ENCODE results near the gene CLEC9A.

CLEC9A gene

DNA sequence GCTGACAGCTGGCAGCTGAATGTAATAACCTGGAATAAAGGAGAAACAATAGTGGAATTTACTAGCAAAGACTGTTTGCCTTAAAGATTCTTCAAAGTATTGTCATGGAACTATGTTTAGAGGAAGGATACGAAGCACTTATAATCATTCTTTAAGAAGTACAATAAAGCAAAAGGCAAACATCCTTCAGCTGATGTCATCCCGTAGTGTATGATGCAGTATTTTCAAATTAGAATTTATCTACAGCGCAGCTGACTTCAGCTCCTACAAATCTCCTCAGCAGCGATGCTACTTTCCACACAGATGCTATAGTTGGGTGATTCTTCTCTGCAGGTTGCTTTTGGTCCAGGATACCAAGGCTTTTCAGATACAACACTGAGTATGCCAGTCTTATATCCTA is 36.8 kb downstream of the CLEC9A start:
- no peak for DNase-seq (ENCODE audit: low read depth, low spot score)

DNA sequence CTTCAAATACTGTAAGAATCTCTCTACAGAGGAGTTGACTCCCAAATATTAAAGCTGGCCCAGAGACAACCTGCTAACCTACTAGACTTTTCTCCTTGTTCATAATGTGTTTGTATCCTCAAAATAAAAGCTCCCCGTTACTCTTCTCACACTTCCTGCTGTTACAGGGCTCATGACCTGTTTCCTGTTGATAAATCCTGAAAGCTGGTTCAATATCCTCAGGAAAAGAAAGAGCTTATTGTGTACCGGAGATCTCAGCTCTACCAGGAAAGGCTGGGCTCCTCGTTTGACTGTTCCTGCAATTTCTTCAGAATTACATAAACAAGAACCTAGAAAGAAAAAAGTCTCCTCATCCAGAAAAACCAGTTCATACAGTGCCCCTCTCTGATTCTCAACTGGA is 37.5 kb downstream of the CLEC9A start:
- no peak for DNase-seq (ENCODE audit: low read depth, low spot score)

DNA sequence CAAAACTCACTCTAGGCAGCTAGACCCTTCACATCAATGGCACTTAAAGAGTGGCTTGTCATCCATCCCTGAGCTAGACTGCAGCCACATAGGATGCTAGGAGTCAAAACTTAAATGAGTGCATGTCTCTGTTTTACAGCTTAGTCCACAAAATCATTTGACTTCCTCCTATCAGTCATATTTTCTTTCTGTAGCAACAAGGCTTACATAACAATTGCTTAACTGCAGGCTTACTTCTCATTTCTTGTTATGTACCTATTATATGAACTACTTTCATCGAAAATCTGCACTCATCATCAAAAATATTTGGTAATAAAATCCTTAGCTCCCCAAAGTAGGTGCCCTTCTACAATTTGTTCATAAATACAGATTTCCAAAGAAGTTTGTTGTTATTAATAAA is 38.2 kb downstream of the CLEC9A start:
- DNase-seq (ENCODE audit: low read depth, low spot score), result no peak

DNA sequence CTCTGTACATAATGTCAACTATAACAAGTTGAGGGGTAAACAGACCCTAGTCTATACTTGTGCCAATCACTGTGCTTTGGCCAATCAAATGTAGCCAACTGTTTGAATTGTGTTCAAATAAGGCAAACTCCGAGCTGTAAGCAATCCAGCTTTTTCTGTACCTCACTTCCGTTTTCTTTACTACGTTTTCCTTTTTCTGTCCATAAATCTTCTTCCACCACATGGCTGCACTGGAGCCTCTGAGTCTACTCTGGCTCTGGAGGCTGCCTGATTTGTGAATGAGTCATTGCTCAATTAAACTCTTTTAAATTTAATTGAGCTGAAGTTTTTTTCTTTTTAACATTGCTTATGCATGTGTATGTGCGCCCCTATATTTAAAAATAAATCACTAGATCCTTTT is 38.6 kb downstream of the CLEC9A start:
- DNase-seq (ENCODE audit: low read depth, low spot score), result no peak

DNA sequence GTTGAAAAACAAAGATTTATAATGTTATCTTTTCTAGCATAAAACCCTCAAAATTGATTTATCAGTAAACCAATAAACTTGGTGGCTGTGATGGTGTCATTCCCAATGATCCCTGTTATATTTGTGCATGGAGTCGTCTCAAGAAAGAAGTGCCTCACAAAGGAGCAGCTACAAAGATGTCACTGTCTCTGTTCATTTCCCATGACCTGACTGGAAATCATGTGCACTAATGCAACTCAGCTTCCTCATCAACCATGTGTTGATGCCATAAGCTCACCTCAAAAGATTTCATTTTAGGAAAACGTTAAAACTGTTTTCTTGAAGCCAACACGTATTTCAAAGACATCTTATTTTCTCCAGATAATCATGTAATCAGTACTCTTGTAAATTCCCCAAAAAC is 39.5 kb downstream of the CLEC9A start:
- DNase-seq (ENCODE audit: low read depth, low spot score), result no peak

DNA sequence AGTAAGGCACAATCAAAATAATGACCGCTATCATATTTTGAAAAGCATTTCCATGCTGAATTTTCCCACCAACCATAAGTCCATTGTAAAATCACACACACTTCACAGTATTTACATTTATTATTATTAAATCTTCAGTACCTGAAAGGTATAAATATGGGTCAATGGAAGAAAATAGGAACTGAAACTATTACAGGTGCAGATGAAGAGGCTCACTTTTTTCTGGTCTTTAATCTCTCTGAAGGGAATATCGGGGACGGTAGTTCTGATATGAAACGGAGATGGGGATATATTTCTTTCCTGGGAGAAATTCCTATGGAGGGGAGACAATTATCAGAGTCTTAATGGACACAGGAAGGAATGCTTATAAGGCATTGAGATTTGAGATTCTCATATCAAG is 39.9 kb downstream of the CLEC9A start:
- no peak for DNase-seq (ENCODE audit: low read depth, low spot score)

DNA sequence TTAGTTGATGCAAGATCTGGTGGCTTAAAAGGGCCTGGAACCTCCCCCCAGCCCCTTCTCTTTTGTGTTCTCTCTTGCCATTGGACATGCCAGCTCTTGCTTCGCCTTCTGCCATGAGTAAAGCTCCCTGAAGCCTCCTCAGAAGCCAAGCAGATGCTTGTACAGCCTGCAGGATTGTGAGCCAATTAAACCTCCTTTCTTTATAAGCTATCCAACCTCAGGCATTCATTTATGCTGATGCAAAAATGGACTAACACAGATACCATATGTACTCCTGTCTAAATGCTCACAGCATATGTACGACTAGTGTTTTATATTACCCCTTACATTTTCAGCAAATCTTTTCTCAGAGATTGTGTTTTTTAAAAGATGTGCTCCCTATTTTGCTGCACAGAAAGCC is 41.6 kb downstream of the CLEC9A start:
- DNase-seq (ENCODE audit: low read depth, low spot score), result no peak

DNA sequence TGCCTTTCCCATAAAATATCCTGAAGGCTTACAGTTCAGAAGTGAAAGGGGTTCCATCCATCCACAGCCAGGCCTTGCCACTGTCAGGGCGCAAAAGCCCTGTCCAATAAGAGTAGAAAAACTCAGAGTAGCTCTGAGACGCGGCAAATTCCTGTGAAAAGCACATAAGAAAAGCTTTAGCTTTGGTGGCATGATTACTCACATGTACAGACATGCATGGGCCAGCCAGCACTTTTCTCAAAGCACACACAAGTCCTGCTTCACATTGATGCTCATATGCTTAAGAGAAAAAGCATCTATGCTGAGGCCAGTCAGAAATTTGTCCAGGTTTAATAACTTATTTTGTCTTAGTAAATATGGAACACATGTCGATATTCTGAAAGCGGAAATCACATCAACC is 42.8 kb downstream of the CLEC9A start:
- no peak for DNase-seq (ENCODE audit: low read depth, low spot score)

DNA sequence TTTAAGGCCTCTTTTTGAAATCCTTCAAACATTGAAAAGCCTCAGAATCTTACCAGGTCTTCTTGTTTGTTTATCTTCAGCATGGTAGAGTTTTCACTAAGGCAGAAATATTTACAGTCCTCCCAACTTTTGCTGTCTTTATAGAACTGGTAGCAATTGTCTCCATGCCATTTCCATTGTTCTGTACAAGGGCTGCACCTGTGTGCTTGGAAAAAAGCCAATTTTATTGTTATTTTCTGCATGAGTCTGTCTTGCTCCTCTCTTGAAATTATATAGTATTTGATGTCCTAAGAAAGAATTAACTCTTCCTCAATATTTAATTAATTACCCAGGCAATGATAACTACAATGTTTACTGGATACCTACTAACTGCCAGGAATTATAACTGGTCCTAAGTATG is 45.0 kb downstream of the CLEC9A start:
- DNase-seq (ENCODE audit: low read depth, low spot score), result no peak

DNA sequence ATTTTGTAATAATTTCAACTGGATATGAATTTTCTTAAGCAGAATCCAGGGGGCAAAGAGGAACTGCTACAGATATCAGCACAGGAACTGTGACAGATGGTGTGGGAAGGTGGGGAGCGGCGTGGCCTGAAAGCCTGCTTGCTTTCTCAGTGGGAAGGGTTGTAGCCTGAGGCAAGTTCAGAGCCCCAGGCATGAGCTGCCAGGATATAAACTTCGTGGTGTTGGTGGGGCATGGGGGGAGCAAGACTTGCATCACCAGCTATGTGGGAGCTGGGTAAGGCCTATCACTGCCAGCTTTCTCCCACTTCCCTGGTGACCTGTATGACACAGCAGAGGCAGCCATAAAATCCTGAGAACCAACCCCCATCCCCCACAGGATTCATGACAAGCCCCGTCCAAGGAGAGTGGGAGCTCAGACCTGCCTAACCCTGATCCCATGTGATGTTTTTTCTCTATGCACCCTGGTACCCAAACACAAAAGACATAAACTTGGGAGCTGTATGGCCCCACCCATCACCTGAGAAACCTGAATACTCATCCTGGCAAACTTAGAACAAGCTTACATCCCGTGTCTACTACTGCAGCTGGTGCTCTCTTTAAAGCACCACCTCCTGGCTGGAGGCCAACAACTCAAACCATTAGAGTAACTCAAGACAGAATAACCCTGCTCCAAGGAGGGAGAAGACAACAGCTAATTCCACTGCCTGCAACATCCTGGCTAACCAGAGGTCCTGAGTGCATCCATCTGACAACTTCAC is 51.8 kb downstream of the CLEC9A start:
- DNase-seq (ENCODE audit: low read depth, low spot score), result no peak

DNA sequence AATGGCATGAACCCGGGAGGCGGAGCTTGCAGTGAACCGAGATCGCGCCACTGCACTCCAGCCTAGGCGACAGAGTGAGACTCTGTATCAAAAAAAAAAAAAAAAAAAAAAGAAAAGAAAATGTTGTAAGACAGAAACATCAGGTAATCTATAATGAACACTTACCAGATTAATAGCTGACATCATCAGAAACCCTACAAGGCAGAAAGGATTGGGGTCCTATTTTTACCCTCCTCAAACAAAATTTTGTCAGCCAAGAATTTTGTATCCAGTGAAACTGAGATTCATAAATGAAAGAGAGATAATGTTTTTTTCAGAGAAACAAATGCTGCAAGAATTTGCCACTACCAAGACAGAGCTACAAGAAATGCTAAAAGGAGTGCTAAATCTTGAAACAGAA is 54.3 kb downstream of the CLEC9A start:
- no peak for DNase-seq (ENCODE audit: low read depth, low spot score)

DNA sequence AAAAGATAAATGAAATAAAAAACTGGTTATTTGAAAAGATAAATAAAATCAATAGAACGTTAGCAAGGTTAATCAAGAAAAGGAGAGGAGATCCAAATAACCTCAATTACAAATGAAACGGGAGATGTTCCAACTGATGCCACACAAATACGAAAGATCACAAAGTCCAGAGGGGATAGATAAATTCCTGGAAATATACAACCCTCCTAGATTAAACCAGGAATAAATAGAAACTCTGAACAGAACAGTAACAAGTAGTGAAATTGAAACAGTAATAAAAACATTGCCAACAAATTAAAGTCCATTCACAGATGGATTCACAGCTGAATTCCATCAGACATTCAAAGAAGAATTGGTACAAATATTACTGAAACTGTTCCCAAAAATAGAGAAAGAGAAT is 55.9 kb downstream of the CLEC9A start:
- no peak for DNase-seq (ENCODE audit: low read depth, low spot score)

DNA sequence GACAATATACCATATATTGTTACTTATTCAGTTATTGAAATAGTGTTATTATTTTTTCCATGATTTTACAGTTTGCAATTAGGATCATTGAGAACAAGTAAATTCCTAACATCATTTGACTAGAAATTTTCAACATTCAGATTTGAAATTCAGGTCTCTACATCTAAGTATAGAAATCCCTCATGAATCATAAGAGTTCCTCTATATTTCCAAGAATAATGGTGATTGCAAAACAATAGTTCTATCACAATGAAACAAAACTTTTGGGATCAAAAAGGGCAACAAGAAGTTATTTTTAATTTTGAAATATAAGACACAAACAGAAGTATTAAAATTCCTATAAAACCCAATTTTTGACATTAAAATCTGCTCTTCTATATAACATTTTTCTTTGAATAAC is 57.5 kb downstream of the CLEC9A start:
- no peak for DNase-seq (ENCODE audit: low read depth, low spot score)

DNA sequence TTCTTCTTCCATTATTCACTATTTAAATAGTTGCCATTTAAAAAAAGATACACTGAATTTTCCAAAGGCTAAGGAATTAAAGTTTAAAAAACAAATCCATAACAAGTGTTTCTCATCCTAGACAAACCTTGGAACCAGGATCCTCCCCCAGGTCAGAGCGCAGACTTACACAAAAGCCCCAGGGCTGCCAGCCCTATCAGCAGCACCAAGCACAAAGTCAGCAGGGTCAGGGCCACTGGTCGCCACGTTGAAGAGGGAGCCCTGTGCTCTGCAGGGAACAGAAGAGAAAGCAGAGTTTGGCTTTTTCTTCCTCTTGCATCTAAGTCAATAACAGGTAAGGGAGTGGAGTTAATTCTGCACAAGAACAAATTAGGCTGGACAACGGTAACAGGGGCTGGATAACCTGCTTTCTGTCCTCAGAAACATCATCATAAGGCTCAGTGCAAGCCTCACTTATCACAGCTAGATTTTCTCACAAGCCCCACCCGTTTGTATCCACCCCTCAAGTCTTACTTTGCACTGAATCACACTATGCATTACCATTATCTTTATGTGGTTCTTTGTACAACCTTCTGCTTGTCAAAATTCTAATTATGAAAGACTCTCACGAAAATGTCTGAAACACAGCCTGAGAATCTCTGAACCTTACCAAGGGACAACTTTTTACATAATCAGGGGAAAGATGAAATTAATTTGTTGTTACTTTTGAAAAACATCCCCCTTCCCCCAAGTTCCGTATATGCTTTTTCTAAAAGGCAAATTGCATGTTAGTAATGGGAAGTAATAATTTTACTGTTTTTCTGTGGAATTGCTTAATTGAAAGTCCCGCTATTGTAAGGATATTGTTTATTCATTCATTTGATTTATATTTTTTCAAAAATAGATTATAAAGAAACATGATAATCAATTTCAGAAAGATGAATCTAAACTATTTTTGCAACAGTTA is 58.7 kb downstream of the CLEC9A start:
- DNase-seq (ENCODE audit: low read depth, low spot score), result no peak

DNA sequence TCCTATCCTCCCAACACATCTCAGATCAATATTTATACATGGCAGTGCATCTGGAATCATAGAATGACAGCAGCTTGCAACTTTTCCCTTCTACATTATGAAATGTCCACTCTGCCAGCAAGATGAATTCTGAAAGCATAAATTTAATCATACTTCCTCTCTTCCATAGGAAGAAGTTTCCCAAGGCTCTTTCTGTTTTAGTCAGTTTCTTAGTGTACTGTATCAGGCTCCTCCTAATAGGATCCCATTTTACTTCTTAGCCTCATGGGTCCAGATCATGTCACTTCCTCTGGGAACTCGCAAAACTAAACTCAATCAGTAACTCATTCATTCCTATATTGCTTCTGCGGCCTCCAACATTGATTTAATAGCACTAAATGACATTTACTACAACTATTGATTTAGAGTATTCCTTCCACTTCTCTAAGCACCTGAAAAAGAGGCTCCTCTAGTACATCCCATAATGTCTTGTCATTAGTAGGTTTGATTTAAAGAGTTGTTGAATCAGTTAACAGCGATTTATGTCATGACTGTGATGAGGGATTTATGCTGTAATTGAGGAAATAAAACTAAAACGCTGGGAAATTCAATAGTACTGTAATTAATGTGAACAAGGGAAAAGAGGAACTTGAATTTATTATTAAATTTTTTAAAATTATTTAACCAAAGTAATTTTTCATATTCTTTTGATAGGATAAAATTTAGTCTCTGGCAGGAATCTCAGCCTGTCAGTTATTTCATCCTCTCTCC is 64.3 kb downstream of the CLEC9A start:
- no peak for DNase-seq (ENCODE audit: low read depth, low spot score)

DNA sequence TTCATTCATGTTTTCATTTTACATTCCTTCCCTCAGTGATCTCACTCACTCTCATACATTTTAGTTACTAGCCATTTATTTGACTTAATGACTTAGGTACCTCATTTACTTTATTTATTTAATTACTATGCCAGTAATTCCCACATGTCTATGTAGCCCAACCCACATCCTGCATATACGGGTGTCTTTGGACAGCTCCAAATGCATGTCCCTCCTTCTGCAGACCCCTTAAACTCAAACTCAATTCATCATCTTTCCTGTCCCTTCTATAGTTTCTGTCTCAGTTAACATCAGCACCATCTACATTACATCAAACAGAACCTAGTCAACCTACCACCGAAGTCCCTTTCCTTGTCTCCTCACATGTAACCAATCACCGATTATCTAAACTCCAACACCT is 65.5 kb downstream of the CLEC9A start:
- no peak for DNase-seq (ENCODE audit: low read depth, low spot score)

DNA sequence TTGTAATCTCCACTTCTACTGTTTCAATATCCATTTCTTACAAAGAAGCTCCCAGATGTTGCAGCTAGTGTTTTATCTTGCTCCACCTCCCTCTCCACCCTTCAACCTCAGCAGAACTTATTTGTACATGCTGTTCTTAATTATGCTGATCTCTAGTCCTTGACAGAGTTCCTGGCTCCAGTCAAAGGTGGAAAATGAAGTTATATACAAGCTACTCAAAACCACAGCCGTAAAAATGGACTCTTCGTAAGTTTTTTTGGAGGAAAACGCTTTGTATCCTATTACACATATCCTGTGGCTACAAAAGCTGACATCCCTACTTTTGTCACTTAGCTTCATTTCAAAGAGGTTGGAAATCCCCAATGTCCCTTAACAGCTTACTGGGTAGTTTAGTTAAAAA is 67.0 kb downstream of the CLEC9A start:
- DNase-seq (ENCODE audit: low read depth, low spot score), result no peak

DNA sequence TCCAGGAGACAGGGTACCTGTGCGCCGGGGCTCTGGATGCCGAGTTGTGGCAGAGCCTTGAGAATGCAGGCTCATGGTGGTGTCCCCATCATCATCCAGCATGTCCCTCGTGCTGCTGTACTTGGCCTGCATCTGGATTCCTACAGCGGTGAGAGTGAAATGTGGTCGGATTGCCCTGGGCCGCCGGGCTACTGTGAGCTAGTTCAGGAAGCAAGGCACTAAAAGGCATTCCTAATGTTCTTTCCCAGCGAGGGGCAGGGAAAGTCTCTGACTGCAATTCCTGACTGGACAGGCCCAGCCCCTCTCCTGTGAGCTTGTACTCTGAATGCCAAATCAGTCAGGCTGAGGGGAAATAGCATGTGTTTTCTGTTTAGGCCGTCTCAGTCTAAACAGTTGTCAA is 68.3 kb downstream of the CLEC9A start, which contains the start of gene CLEC1A:
Gene CLEC1A (minus strand): TSS at position 195 of the 400 bp plus-strand sequence. CDS start 63 bp downstream, at position 132.
- peak; percentile 30 for DNase-seq (ENCODE audit: low read depth, low spot score)

DNA sequence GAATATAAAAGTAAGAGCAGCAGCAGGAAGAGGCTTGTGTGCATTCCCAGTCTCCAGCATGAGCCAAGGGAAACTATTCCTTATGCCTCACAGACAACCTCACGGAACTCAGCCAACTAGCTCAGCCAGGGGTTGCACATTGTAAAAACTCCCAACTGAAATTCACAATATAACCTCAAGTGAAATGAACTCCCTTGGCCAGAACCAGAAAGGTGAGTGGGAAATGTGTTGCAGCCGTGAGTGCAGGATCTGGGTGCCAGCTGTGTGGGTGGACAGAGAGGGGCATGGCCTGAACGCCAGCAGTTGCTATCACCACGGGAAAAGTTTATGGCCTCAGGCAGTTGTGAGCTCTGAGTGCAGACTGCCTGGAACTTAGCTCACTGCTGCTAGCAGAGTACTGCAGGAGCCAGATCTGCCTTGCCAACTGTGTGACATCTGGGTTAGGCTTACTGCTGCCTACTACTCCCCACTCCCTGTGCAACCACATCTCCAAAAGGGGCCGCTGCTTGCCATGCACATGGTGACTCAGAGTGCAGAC is 70.6 kb downstream of the CLEC9A start:
- no peak for DNase-seq (ENCODE audit: low read depth, low spot score)

DNA sequence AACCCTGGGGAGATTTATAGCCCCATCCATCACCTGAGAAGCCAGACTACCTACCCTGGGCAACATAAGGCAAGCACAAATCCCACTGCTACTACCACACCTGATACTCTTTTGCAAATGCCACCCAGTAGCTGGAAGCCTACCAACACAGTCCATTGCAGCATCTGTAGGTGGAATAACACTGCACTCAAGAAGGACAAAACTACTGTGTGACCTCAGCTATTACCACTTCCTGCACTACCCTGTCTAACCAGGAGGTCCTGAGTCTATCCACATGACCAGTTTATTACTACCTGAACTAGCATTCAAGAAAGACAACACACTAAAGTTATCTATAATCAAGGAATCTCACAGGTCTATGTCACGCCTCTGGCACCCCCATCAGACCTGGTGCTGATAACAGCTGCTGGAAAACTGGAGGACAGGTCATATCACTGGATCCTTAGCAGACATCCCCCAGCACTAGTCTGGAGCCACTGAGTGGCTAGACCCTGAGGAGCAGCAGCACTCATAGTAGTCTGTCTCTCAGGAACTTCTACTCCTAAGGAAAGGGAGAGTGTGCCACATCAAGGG is 71.3 kb downstream of the CLEC9A start:
- no peak for DNase-seq (ENCODE audit: low read depth, low spot score)

DNA sequence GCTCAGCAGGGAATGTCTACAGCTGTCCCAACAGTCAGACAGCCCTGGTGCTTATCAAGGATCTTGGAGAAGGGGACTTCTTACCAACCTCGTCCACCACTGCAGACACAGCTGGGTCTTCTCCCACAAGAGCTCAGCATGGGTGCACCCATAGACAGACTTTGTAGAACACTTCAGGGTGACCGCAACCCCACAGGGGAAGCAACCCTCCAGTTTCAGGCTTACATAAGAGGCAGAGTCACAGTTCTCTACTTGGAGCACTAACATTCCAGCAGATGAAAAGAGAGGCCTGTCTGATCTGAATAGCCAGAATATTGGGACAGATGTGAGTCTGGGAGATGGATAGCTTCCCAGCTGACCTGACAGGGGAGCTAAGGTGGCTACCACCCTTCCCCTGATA is 71.8 kb downstream of the CLEC9A start:
- DNase-seq (ENCODE audit: low read depth, low spot score), result no peak

Measured in iPS DF 19.7 (cell line).